Measurements from ENCODE around the gene BLM.

DNA sequence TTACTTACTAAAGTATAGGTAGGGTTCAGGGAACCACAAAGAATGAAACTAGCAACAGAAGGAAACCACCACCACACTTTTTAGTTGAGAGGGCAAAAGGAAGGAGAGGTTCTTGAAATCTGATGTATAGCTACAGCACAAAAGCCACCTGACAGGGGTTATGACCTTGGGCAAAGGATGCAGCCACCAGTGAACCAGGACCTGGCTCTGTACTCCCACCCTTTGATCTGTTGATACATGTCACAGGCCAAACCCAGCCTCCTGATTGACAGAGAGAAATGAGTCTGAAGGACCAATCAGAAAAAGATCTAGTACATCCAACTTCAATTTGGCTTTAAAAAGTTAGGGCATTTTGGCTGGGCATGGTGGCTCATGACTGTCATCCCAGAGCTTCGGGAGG lies 20.0 kb upstream of the BLM start:
- TF ChIP-seq GATA2 (IDR thresholded peaks at IDR 0.05; ENCODE audit: low read depth, low read length) (no peak), GATA3 (IDR thresholded peaks at IDR 0.05; ENCODE audit: low read depth, low read length) (no peak)

Measured in SH-SY5Y (cell line).